Astrocyte of the cerebellum (primary cell): ENCODE data around the gene SLC22A16.

Experiments used
- DNase-seq: peaks from one replicate; pipeline ENCODE4 v3.0.0-alpha.2; 2011; ENCODE audit warnings: low read depth
- H3K4me3 ChIP-seq: 2 replicates; pipeline ENCODE4 v1.5.1; 2011; ENCODE audit warnings: mild to moderate bottlenecking, low read depth, low read length, moderate library complexity
- in situ Hi-C: cut with HindIII; loops from 2 replicates; pipeline ENCODE4 v1.10.0; 2017; ENCODE audit warnings: low sequenced_read_pairs
- TF ChIP-seq, protein P1 (sequence below): IDR thresholded peaks from 2 replicates; pipeline ENCODE4 v1.5.1; 2012; ENCODE audit warnings: low read length, low read depth, moderate library complexity, mild to moderate bottlenecking; ENCODE audit errors: missing control alignments

Gene SLC22A16

DNA sequence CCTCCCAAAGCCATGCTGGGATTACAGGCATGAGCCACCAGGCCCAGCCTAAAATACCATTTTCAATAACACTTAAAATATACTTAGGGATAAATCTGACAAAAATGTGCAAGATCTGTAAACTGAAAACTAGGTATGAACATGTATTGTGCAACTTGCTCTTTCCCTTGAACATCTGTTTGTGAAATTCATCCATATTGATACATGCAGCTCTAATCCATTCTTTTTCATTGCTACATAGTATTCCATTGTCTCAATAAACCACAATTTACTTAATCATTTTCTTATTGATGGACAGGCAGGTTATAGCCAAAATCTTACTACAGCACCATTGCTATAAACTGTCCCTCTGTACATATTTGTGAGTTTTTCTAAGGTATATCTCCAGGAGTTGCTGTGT is 4.7 kb upstream of the SLC22A16 start:
- in situ Hi-C loops, result no loop called here
- DNase-seq, result no peak
- TF ChIP-seq, protein P1, sequence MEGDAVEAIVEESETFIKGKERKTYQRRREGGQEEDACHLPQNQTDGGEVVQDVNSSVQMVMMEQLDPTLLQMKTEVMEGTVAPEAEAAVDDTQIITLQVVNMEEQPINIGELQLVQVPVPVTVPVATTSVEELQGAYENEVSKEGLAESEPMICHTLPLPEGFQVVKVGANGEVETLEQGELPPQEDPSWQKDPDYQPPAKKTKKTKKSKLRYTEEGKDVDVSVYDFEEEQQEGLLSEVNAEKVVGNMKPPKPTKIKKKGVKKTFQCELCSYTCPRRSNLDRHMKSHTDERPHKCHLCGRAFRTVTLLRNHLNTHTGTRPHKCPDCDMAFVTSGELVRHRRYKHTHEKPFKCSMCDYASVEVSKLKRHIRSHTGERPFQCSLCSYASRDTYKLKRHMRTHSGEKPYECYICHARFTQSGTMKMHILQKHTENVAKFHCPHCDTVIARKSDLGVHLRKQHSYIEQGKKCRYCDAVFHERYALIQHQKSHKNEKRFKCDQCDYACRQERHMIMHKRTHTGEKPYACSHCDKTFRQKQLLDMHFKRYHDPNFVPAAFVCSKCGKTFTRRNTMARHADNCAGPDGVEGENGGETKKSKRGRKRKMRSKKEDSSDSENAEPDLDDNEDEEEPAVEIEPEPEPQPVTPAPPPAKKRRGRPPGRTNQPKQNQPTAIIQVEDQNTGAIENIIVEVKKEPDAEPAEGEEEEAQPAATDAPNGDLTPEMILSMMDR, result no peak
- H3K4me3 ChIP-seq, result no peak overlapping the region

DNA sequence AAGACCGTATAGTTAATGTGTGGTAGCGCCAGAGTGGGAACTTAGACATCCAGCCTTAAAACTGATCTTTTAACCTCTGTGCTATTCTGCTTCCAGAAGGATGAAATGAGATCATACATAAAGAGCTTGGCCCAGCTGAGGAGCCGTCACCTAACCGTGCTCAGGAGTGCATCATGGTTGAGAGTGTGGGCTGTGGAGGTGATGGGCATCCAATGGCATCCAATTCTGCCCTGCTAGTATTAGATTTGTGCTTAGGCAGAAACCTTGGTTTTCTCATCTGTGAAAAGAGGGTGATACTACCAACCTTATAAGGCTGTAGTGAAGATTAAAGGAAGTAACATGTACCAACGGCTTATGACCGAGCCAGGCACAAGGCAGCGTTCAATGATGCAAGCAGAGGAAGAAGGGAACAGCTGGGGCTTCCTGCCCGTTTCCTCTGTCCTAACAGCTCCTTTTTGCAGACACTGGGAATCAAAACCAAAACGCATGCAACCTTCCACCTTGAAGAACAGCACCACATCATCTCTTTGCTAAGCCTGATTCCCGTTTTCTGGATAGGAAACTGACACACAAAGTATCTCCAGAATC is 1.3 kb downstream of the SLC22A16 start:
- no peak for DNase-seq

DNA sequence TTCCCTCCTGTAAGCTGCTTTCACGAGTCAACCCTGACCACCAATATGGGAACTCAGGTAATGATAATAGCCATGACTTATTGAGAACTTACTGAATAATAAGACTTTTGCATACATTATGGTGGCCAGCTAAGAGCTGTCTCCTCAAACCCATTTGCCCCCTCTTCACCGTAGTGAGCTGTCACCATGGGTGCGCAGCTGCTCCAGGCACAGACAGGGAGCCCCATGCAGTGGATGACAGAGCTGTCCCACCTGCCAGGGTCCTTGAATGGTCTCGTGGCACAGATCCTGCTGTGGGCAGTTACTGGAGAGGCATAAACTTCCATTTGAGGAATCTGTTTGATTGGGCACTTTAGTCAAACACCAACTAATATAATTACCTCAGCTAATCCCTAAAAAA is 1.9 kb downstream of the SLC22A16 start:
- no peak for DNase-seq
- no peak overlapping the region for H3K4me3 ChIP-seq
- TF ChIP-seq, protein P1, result no peak
- in situ Hi-C loops, result no loop called here

More for the DNA sequence above, 1.3 kb downstream of the SLC22A16 start:
- TF ChIP-seq, protein P1, result no peak
- in situ Hi-C loops, result no loop called here
- H3K4me3 ChIP-seq, result no peak overlapping the region

DNA sequence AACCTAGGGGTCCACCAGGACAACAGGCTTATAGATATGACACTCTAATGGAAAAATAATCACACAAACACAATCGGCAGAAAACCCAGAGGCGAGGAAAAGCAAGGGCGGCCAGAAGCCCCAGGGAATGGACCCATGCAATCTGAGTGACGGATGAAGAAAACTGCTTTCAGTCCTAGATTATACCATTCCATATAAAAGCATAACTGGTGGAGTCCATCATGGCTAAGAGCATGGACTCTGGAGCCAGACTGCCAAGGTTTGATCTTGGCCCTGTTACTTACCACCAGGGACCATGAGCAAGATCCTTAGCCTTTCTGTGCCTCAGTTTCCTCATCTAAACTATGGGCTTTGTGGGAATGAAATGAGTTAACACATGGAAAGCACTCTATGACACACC is 3.7 kb downstream of the SLC22A16 start:
- DNase-seq, result no peak
- TF ChIP-seq, protein P1, result no peak
- in situ Hi-C loops, result no loop called here
- H3K4me3 ChIP-seq, result no peak overlapping the region

DNA sequence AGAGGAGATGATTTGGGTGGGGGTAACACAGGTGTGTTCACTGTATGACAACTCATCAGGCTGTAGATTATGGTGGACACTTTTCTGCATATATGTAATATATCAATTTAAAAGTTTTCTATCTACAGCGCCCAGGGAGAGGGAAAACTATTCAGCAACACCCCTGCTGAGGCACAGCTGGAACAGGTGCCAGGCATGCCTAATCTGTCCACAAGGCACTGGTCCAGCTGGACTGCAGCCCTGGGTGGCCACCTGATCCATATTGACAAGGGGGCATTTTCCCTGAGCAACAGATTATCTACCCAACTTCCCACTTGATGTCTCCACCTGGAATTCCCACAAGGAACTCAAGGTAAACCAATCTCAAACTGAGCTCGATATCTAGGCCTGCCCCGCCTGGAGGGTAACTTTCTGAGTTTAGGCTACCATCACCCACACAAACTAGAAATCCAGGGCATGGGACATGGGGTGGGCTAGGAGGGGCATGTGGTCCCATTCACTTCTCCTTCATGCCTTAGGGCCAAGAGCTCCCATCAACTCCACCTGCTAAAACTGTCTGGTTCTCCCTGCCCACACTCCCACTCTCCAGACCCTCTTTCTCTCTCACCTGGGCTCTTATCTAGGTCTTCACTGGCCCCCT is 4.6 kb downstream of the SLC22A16 start:
- no peak overlapping the region for H3K4me3 ChIP-seq
- in situ Hi-C loops, result no loop called here
- TF ChIP-seq, protein P1, result no peak
- DNase-seq, result no peak

DNA sequence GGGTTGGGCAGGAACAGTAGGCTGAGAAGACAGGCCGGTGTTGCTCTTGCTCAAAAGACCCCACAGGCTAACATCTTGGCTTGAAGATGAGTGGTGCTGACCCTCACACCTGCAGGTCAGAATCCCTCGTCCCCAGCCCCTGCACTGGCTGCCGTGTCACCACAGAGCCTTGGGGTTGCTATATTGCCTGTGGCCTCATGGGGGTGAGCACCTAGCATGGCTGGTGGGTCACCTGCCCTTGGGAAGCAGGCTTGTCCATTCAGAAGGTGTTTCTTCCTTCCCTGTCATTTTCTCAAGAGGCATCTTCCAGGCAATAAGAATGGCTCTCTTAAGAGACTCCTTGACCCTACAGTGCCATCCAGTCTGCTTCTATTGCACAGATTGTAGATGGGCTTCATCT is 7.7 kb downstream of the SLC22A16 start:
- DNase-seq, result no peak
- in situ Hi-C loops, result no loop called here
- H3K4me3 ChIP-seq, result no peak overlapping the region
- TF ChIP-seq, protein P1, result no peak
